Upper lobe of left lung (tissue), 6 donors: Measurements from ENCODE around the gene SIGLEC7. TPM values are rescaled to one million over a fixed set of nuclear protein-coding genes. Genes with fewer than 3 reads are reported as not detected.

Experiments used
- ATAC-seq, 2 donors: fragments of 200-7000 bp; cut with Tn5 transposase; one replicate each; pipeline ENCODE4 v1.9.1; 2022; ENCODE audit warnings: mild to moderate bottlenecking in 2 of 2, moderate library complexity in 2 of 2; ENCODE audit not compliant: low FRiP score in 2 of 2
- DNase-seq, 2 donors: peaks; one replicate each; pipeline ENCODE4 v3.0.0-alpha.2; 2019 to 2020
- H3K27ac ChIP-seq, 4 donors: fragments of 200-600 bp; sonication (generic); one replicate each; pipeline ENCODE4 v1.5.1; 2016 to 2019
- H3K27me3 ChIP-seq, 4 donors: fragments of 200-600 bp; sonication (generic); one replicate each; pipeline ENCODE4 v1.5.1; 2017 to 2019
- H3K36me3 ChIP-seq, 4 donors: fragments of 200-600 bp; sonication (generic); one replicate each; pipeline ENCODE4 v1.5.1; 2016 to 2019
- H3K4me1 ChIP-seq, 4 donors: fragments of 200-600 bp; sonication (generic); one replicate each; pipeline ENCODE4 v1.5.1; 2018 to 2019
- H3K4me3 ChIP-seq, 4 donors: fragments of 200-600 bp; sonication (generic); one replicate each; pipeline ENCODE4 v1.5.1; 2017 to 2019; ENCODE audit warnings: mild to moderate bottlenecking in 2 of 4, moderate library complexity in 1 of 4
- H3K9me3 ChIP-seq, 4 donors: fragments of 200-600 bp; sonication (generic); one replicate each; pipeline ENCODE4 v1.5.1; 2018 to 2019
- EP300 ChIP-seq, 4 donors: sonication (generic); formaldehyde crosslinking; IDR thresholded peaks; one replicate each; pipeline ENCODE4 v1.5.1; 2017; ENCODE audit warnings: antibody characterized with exemption in 4 of 4, control low read depth in 2 of 4
- POLR2A ChIP-seq, 4 donors: fragments of 450-650 bp; IDR thresholded peaks; one replicate each; pipeline ENCODE4 v1.5.1; 2016 to 2017; ENCODE audit warnings: antibody characterized with exemption in 4 of 4, mild to moderate bottlenecking in 2 of 4
- POLR2AphosphoS5 ChIP-seq, 2 donors: sonication (generic); formaldehyde crosslinking; IDR thresholded peaks; one replicate each; pipeline ENCODE4 v1.5.1; 2017; ENCODE audit warnings: antibody characterized with exemption in 2 of 2
- WGBS, 2 donors: methylation state at CpG; one replicate each; pipeline ENCODE4 v1.1.5; 2017 to 2018; 5-methylcytosine and 5-hydroxymethylcytosine counted together
- total RNA-seq, 6 donors: library from RNA; depleted of rRNA in 4 of 6; stranded (reverse); fragments of >200 nt in 4 of 6; gene quantifications; one replicate each; pipeline versions ENCODE4 v1.1.0 to v1.2.1, GENCODE V29; 2016 to 2021
- TF ChIP-seq, protein P1 (sequence below), 6 experiments: fragments of 450-650 bp in 4 of 6; fragments of 200-600 bp in 2 of 6; sonication (generic) in 2 of 6; IDR thresholded peaks; one replicate each; pipeline ENCODE4 v1.5.1; 2016 to 2019; ENCODE audit warnings: antibody characterized with exemption in 6 of 6
- donor health status: DM: no; HTN: no; CAD: no; lungs with moderate emphysema.
- donor health status: DM: no; HTN: yes; CAD: no; lungs with severe emphysema.

SIGLEC7 gene
- total RNA-seq, 6 donors from 2014 or later, result 3.4 to 10.9 (median 8.1) TPM

DNA sequence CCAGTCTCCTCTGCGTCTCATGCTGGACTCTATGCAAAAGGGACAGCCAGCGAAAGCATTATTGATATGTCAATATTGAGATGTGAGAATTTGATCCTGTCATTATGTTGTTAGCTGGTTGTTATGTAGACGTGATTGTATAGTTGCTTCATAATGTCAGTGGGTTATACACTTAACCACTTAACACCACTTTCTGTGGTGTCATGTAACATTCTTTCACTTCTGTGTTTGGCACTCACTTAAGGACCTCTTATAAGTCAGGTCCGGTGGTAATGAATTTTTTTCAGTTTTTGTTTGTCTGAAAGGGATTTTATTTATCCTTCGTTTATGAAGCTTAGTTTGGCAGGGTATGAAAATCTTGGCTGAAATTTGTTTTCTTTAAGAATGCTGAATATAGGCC, 7.1 kb upstream of the SIGLEC7 start:
- Histone ChIP-seq H3K4me3 (no peak overlapping the region), H3K36me3 (no peaks in the 10 kb centered on the region), H3K4me1 (peaks cover 14 to 37% (median 31%) of the 10 kb centered on the region in 4 donors), H3K27me3 (no peaks in the 10 kb centered on the region), H3K27ac (no peak overlapping the region), H3K9me3 (no peaks in the 10 kb centered on the region)
- no peak for ATAC-seq
- no peak for DNase-seq
- TF ChIP-seq POLR2AphosphoS5 (IDR thresholded peaks at IDR 0.05) (no peak), EP300 (IDR thresholded peaks at IDR 0.05) (no peak), POLR2A (IDR thresholded peaks at IDR 0.05) (no peak)
- TF ChIP-seq, protein P1, sequence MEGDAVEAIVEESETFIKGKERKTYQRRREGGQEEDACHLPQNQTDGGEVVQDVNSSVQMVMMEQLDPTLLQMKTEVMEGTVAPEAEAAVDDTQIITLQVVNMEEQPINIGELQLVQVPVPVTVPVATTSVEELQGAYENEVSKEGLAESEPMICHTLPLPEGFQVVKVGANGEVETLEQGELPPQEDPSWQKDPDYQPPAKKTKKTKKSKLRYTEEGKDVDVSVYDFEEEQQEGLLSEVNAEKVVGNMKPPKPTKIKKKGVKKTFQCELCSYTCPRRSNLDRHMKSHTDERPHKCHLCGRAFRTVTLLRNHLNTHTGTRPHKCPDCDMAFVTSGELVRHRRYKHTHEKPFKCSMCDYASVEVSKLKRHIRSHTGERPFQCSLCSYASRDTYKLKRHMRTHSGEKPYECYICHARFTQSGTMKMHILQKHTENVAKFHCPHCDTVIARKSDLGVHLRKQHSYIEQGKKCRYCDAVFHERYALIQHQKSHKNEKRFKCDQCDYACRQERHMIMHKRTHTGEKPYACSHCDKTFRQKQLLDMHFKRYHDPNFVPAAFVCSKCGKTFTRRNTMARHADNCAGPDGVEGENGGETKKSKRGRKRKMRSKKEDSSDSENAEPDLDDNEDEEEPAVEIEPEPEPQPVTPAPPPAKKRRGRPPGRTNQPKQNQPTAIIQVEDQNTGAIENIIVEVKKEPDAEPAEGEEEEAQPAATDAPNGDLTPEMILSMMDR (IDR thresholded peaks at IDR 0.05), result no peak
- WGBS, 2 donors, result 65 to 69% methylated on average over 5 of the region's 5 CpGs

DNA sequence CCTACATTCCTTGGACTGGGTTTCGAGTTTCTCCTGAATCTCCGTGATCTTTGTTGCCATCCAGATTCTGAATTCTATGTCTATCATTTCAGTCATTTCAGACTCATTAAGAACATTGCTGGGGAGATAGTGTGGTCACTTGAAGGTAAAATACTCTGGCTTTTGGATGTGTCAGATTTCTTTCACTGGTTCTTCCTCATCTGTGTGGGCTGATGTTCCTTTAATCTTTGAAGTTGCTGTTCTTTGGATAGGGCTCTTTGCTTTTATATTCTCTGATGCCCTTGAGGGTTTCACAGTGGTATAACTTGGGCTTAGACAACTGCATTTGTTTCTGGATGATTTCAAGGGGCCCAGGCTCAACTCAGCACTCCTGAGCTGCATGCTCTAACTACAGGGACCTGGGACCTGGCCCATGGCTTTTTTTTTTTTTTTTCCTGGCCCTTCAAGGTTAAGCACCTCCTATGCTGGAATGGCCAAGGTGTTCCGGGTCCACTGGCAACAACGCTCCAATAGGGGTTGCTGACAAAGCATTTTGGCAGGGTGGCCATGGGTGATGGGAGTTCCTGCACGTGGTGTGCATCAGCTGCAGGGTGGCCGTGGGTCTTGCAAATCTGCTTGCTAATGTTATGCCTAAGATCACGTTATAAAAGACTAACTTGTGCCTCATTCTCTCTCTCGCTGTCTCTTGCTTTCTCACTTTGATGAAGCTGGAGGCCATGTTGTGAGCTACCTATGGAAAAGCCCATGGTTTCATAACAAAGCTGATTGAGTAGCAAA, 5.9 kb upstream of the SIGLEC7 start:
- Histone ChIP-seq H3K27ac (peak overlapping the region; percentile 78 to 89 (median 80)), H3K4me1 (peaks cover 11 to 30% (median 21%) of the 10 kb centered on the region in 4 donors), H3K9me3 (no peaks in the 10 kb centered on the region), H3K36me3 (no peaks in the 10 kb centered on the region), H3K4me3 (no peak overlapping the region), H3K27me3 (no peaks in the 10 kb centered on the region)
- DNase-seq (peak in 1 of 2 donors; percentile 21), ATAC-seq (no peak)
- TF ChIP-seq, protein P1 (IDR thresholded peaks at IDR 0.05), result no peak
- TF ChIP-seq POLR2A (IDR thresholded peaks at IDR 0.05), result no peak
- TF ChIP-seq POLR2AphosphoS5 (IDR thresholded peaks at IDR 0.05), result no peak
- TF ChIP-seq EP300 (IDR thresholded peaks at IDR 0.05), result no peak
- WGBS, 2 donors, result 75 to 81% methylated on average over 8 of the region's 8 CpGs

DNA sequence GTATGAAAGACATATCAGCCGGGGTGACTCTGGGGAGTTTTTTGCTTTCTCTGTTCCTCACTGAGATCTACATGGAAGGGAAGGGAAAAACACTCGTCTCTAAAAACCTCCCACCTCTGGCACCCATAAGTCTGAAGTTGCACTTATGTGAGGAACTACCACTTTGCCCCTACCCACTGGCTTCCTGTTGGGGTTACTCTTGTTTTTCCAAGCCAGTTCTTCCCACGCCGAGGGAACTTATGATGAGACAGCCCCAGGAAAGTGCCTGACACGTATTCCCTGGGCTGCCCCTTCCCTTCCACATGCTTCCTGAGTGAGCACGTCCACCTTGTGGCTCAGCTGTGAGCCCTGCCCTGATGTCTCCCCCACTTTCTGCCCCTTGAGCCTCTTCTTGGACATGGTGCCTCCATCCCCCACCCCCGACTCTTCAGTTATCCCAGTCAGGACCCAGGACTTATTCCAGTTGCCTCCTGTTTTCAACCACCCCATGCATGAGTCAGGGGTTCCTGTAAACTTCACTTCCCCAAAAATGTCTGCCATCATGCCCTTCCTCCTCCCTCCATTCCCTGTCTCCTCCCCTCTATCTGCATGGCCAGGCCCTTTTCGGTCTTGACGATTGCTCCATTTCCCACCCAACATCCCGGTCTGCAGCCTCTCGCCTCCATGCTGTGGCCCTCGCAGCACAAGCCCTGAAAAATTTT, 5.1 kb upstream of the SIGLEC7 start:
- H3K27me3 ChIP-seq, result no peaks in the 10 kb centered on the region
- DNase-seq, result peak in 1 of 2 donors; percentile 60
- H3K4me1 ChIP-seq, result peaks cover 5 to 27% (median 21%) of the 10 kb centered on the region in 4 donors
- ATAC-seq, result peak; percentile 47 to 74
- peak overlapping the region; percentile 78 to 89 (median 80) for H3K27ac ChIP-seq
- H3K9me3 ChIP-seq, result no peaks in the 10 kb centered on the region
- no peak overlapping the region for H3K4me3 ChIP-seq
- TF ChIP-seq POLR2AphosphoS5 (IDR thresholded peaks at IDR 0.05), result peak in 1 of 2 donors; percentile 51
- peak in 1 of 4 donors; percentile 40 for TF ChIP-seq POLR2A (IDR thresholded peaks at IDR 0.05)
- TF ChIP-seq, protein P1 (IDR thresholded peaks at IDR 0.05), result no peak
- no peak for TF ChIP-seq EP300 (IDR thresholded peaks at IDR 0.05)
- no peaks in the 10 kb centered on the region for H3K36me3 ChIP-seq
- WGBS, 2 donors, result 51 to 62% methylated on average over 12 of the region's 12 CpGs

DNA sequence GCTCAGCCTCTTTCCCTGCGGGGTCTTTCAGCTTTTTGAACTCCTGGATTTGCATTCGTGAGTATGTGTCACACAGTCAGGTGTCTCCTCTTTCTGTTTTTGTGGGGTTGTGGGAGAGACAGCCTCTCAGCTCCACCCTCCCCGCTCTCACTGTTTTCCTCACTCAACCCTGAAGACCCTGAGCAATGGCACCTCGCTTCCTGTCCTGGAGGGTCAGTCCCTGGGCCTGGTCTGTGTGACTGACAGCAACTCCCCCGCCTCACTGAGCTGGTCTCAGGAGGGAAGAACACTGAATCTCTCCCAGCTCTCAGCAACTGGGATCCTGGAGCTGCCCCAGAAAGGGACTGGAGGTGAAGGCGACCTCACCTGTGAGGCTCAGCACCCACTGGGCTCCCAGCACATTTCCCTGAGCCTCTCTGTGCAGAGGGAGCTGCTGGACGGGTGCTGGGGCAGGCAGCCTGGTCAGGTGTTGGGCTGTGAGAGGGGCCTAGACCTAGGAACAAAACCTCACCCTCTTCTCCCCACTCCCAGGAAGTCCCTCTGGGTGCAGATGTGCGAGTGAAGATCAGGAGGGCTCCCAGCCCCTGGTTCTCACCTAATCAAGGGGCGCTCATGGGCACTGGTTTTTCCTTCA, 4.2 kb upstream of the SIGLEC7 start:
- H3K27ac ChIP-seq, result peak overlapping the region; percentile 78 to 89 (median 80)

DNA sequence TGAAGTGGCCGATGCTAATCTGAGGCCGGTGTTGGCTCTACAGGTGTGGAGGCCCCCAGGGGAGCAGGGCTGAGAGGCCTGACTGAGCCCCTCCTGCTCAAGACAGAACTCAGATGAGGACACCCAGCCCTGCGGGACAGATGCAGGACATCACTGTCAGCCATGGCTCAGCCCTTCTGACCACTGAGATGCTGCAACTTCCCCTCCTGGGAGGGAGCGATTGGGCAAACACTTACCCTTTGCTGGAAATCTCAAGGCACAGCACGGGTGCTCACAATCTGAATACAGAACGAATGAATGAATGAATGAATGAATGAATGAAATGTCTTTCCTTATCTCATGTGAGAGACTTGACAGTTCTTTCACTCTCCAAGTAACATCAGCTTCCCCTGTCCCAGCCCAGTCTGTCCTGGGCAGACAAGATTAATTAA, 3.5 kb upstream of the SIGLEC7 start:
- ATAC-seq (peak; percentile 76 to 81), DNase-seq (peak in 1 of 2 donors; percentile 81)
- Histone ChIP-seq H3K27me3 (no peaks in the 10 kb centered on the region), H3K9me3 (no peaks in the 10 kb centered on the region), H3K36me3 (no peaks in the 10 kb centered on the region), H3K27ac (peak overlapping the region; percentile 78 to 89 (median 80)), H3K4me1 (peaks cover 0 to 16% (median 14%) of the 10 kb centered on the region in 4 donors), H3K4me3 (no peak overlapping the region)
- 26 to 46% methylated on average over 4 to 5 of the region's 6 CpGs for WGBS, 2 donors
- TF ChIP-seq EP300 (IDR thresholded peaks at IDR 0.05), result peak in 1 of 4 donors; percentile 31
- TF ChIP-seq, protein P1 (IDR thresholded peaks at IDR 0.05), result no peak
- peak; percentile 79 to 81 for TF ChIP-seq POLR2AphosphoS5 (IDR thresholded peaks at IDR 0.05)
- peak in 1 of 4 donors; percentile 59 for TF ChIP-seq POLR2A (IDR thresholded peaks at IDR 0.05)

More for the DNA sequence above, 4.2 kb upstream of the SIGLEC7 start:
- ATAC-seq, result no peak
- peaks cover 0 to 19% (median 15%) of the 10 kb centered on the region in 4 donors for H3K4me1 ChIP-seq
- no peak overlapping the region for H3K4me3 ChIP-seq
- H3K36me3 ChIP-seq, result no peaks in the 10 kb centered on the region
- DNase-seq, result no peak
- H3K9me3 ChIP-seq, result no peaks in the 10 kb centered on the region
- H3K27me3 ChIP-seq, result no peaks in the 10 kb centered on the region
- 71 to 80% methylated on average over 7 to 9 of the region's 9 CpGs for WGBS, 2 donors
- no peak for TF ChIP-seq POLR2A (IDR thresholded peaks at IDR 0.05)
- TF ChIP-seq EP300 (IDR thresholded peaks at IDR 0.05), result no peak
